8988T (cell line): ENCODE measurements around the gene RTEL1.
"Not testable (repeated sequence)": the region's sequence is repeated elsewhere in the genome, so short reads cannot be mapped to it uniquely, and the experiment has no call there.

Experiments used
- DNase-seq: peaks from one replicate; pipeline ENCODE4 v3.0.0; 2011

Gene RTEL1

GRCh38 chr20:63653041-63653973, 4.8 kb upstream of the RTEL1 start, which contains the start of gene STMN3:
TSS of gene STMN3 (minus strand) at chr20:63653424. CDS start at chr20:63653345, 79 bp downstream.
- DNase-seq = peak; percentile 90

- peak; percentile 30 for DNase-seq
Measured at GRCh38 chr20:63653974-63654668, 4.0 kb upstream of the RTEL1 start.

- DNase-seq = no peak
Measured at GRCh38 chr20:63655249-63655648, 2.9 kb upstream of the RTEL1 start.

- DNase-seq = no peak
Measured at GRCh38 chr20:63656451-63656850, 1.7 kb upstream of the RTEL1 start.

- DNase-seq = no peak
Measured at GRCh38 chr20:63657260-63657936, 714 bp upstream of the RTEL1 start.

GRCh38 chr20:63658749-63659187, 656 bp downstream of the RTEL1 start:
- no peak for DNase-seq

GRCh38 chr20:63659370-63659769, 1.3 kb downstream of the RTEL1 start:
- DNase-seq = no peak

GRCh38 chr20:63660174-63660573, 2.1 kb downstream of the RTEL1 start:
- DNase-seq = not testable (repeated sequence)

GRCh38 chr20:63660622-63661021, 2.5 kb downstream of the RTEL1 start:
- DNase-seq = no peak

- DNase-seq = no peak
Measured at GRCh38 chr20:63661108-63661507, 3.0 kb downstream of the RTEL1 start.

GRCh38 chr20:63661959-63662812, 4.1 kb downstream of the RTEL1 start:
- no peak for DNase-seq

- no peak for DNase-seq
Measured at GRCh38 chr20:63662813-63663189, 4.7 kb downstream of the RTEL1 start.

GRCh38 chr20:63663332-63664066, 5.4 kb downstream of the RTEL1 start:
- DNase-seq = no peak

GRCh38 chr20:63664143-63664851, 6.2 kb downstream of the RTEL1 start:
- DNase-seq = no peak

GRCh38 chr20:63664861-63665594, 6.9 kb downstream of the RTEL1 start:
- no peak for DNase-seq

GRCh38 chr20:63665708-63666107, 7.6 kb downstream of the RTEL1 start:
- no peak for DNase-seq

- no peak for DNase-seq
Measured at GRCh38 chr20:63667858-63668257, 9.7 kb downstream of the RTEL1 start.

- no peak for DNase-seq
Measured at GRCh38 chr20:63668351-63668750, 10.2 kb downstream of the RTEL1 start.

- not testable (repeated sequence) for DNase-seq
Measured at GRCh38 chr20:63671695-63672094, 13.6 kb downstream of the RTEL1 start.

- no peak for DNase-seq
Measured at GRCh38 chr20:63672666-63673065, 14.6 kb downstream of the RTEL1 start.
